HCT116 (cell line): ENCODE data around the gene RECQL5. TPM values are rescaled to one million over a fixed set of nuclear protein-coding genes. Genes with fewer than 3 reads are reported as not detected.

Source experiments
- ATAC-seq: fragments of 200-7000 bp; cut with Tn5 transposase; 2 replicates; pipeline ENCODE4 v1.9.1; 2020; ENCODE audit warnings: mild to moderate bottlenecking, moderate library complexity
- BruUV-seq: library from RNA; stranded (reverse); fragments of 400-500 nt; replicated peaks from 2 replicates; lab custom pipeline; 2021; lab: Mats Ljungman, UMichigan
- CTCF ChIA-PET: fragments of 300-600 bp; sonication (Branson Sonifier 250); formaldehyde crosslinking; loops from one replicate; lab custom pipeline; 2021; ENCODE audit warnings: antibody characterized with exemption; lab: Charles Lee
- POLR2A ChIA-PET: fragments of 300-600, 350-600 bp; sonication (Branson Sonifier 250); formaldehyde crosslinking; loops from one replicate; lab custom pipeline; 2021; ENCODE audit warnings: antibody characterized with exemption; lab: Charles Lee
- RAD21 ChIA-PET, 2 experiments: fragments of 300-600 bp; sonication (Branson Sonifier 250); formaldehyde crosslinking; loops; one replicate each; lab custom pipeline; 2023; ENCODE audit warnings: low total read pairs in 2 of 2; ENCODE audit not compliant: uncharacterized antibody in 2 of 2, unreplicated experiment in 2 of 2, low non-redundant PET in 1 of 2; lab: Charles Lee
- DNase-seq: peaks from one replicate; pipeline ENCODE4 v3.0.0-alpha.2; 2010; ENCODE audit warnings: low read depth, low spot score
- H2AFZ ChIP-seq: fragments of 200-600 bp; shearing (Covaris generic), sonication (generic); 2 replicates; pipeline ENCODE4 v1.6.1; 2017; ENCODE audit warnings: low read depth, mixed run types, mixed read lengths, antibody characterized with exemption, low read length; ENCODE audit not compliant: poor library complexity, severe bottlenecking
- H3K27ac ChIP-seq: 2 replicates; pipeline ENCODE4 v1.5.1; 2012; ENCODE audit warnings: low read depth, low read length
- H3K27me3 ChIP-seq: fragments of 200-600 bp; sonication (generic); 2 replicates; pipeline ENCODE4 v1.6.1; 2016; ENCODE audit warnings: mixed run types, low read length, mixed read lengths; ENCODE audit not compliant: insufficient read depth
- H3K36me3 ChIP-seq, 2 experiments: fragments of 200-500 bp in 1 of 2; fragments of 200-600 bp in 1 of 2; sonication (Bioruptor generic) in 1 of 2; sonication (generic) in 1 of 2; 2 replicates each; pipeline versions ENCODE4 v1.5.1 to v1.6.1; 2014 to 2016; ENCODE audit warnings: low read length in 2 of 2, inconsistent platforms in 1 of 2, mixed read lengths in 1 of 2, mixed run types in 1 of 2; ENCODE audit not compliant: insufficient read depth in 2 of 2, control insufficient read depth in 1 of 2
- H3K4me1 ChIP-seq, 2 experiments: fragments of 200-600 bp in 1 of 2; sonication (generic) in 1 of 2; 2 replicates each; pipeline versions ENCODE4 v1.5.1 to v1.6.1; 2012 to 2017; ENCODE audit warnings: low read length in 2 of 2, inconsistent platforms in 1 of 2, mild to moderate bottlenecking in 1 of 2, mixed read lengths in 1 of 2, mixed run types in 1 of 2, moderate library complexity in 1 of 2; ENCODE audit not compliant: insufficient read depth in 2 of 2, control insufficient read depth in 1 of 2
- H3K4me2 ChIP-seq: fragments of 200-600 bp; sonication (generic); 2 replicates; pipeline ENCODE4 v1.6.1; 2017; ENCODE audit warnings: mixed run types, low read length, mixed read lengths
- H3K4me3 ChIP-seq, 2 experiments: fragments of 200-600 bp in 1 of 2; sonication (generic) in 1 of 2; replicated peaks in 1 of 2; 2 replicates each; pipeline ENCODE4 v1.5.1; 2011 to 2016; ENCODE audit warnings: low read length in 2 of 2, control low read depth in 1 of 2, low read depth in 1 of 2, mild to moderate bottlenecking in 1 of 2, mixed read lengths in 1 of 2, mixed run types in 1 of 2
- H3K79me2 ChIP-seq: fragments of 200-600 bp; sonication (generic); 2 replicates; pipeline ENCODE4 v1.6.1; 2017; ENCODE audit warnings: mild to moderate bottlenecking, mixed run types, low read length, moderate library complexity, mixed read lengths; ENCODE audit not compliant: insufficient read depth
- H3K9ac ChIP-seq: fragments of 200-600 bp; sonication (generic); 2 replicates; pipeline ENCODE4 v1.6.1; 2016; ENCODE audit warnings: low read length, mixed read lengths
- H3K9me2 ChIP-seq: fragments of 200-600 bp; sonication (generic), shearing (Covaris generic); 2 replicates; pipeline ENCODE4 v1.6.1; 2017; ENCODE audit warnings: mixed run types, mild to moderate bottlenecking, moderate library complexity; ENCODE audit not compliant: insufficient read depth
- H3K9me3 ChIP-seq, 2 experiments: fragments of 200-500 bp in 1 of 2; fragments of 200-600 bp in 1 of 2; sonication (Bioruptor generic) in 1 of 2; sonication (generic) in 1 of 2; 2 replicates each; pipeline ENCODE4 v1.6.1; 2014 to 2017; ENCODE audit warnings: low read length in 2 of 2, mixed read lengths in 2 of 2, inconsistent platforms in 1 of 2, low read depth in 1 of 2, mild to moderate bottlenecking in 1 of 2, mixed run types in 1 of 2, moderate library complexity in 1 of 2; ENCODE audit not compliant: control insufficient read depth in 1 of 2, insufficient read depth in 1 of 2
- H4K20me1 ChIP-seq: fragments of 200-600 bp; sonication (generic), shearing (Covaris generic); 2 replicates; pipeline ENCODE4 v1.6.1; 2017; ENCODE audit warnings: mixed run types, mild to moderate bottlenecking, moderate library complexity; ENCODE audit not compliant: insufficient read depth
- ELF1 ChIP-seq: IDR thresholded peaks from 2 replicates; pipeline ENCODE4 v1.6.1; 2012; ENCODE audit warnings: low read depth, borderline replicate concordance
- EZH2 ChIP-seq: fragments of 200-600 bp; sonication (generic); IDR thresholded peaks from 2 replicates; pipeline ENCODE4 v1.6.1; 2017; ENCODE audit warnings: antibody characterized with exemption, mixed run types
- POLR2A ChIP-seq: IDR thresholded peaks from 2 replicates; pipeline ENCODE4 v1.7.0; 2011; ENCODE audit warnings: borderline replicate concordance; ENCODE audit not compliant: insufficient read depth, insufficient read length; ENCODE audit errors: extremely low read depth
- SIN3A ChIP-seq: IDR thresholded peaks from 2 replicates; pipeline ENCODE4 v1.6.1; 2012; ENCODE audit warnings: low read depth
- SRF ChIP-seq: IDR thresholded peaks from 2 replicates; pipeline ENCODE4 v1.6.1; 2012; ENCODE audit warnings: low read depth
- TCF7L2 ChIP-seq: IDR thresholded peaks from 2 replicates; pipeline ENCODE4 v1.7.0; 2011; ENCODE audit warnings: borderline replicate concordance, inconsistent platforms; ENCODE audit not compliant: insufficient read depth, insufficient read length; ENCODE audit errors: extremely low read depth
- intact Hi-C: fragments of 100-400 bp; cut with micrococcal nuclease; formaldehyde crosslinking; loops from 2 replicates; pipeline ENCODE4 v1.10.0; 2022
- total RNA-seq: library from RNA; stranded (reverse); gene quantifications from one replicate; pipeline ENCODE4 v1.2.1, GENCODE V29; 2021; ENCODE audit not compliant: unreplicated experiment
- TF ChIP-seq, protein P1 (sequence below): IDR thresholded peaks from 2 replicates; pipeline ENCODE4 v1.6.1; 2012
- TF ChIP-seq, protein P2 (sequence below): IDR thresholded peaks from 2 replicates; pipeline ENCODE4 v1.6.1; 2012
- TF ChIP-seq, protein P3 (sequence below), 3 experiments: fragments of 200-600 bp in 1 of 3; sonication (generic) in 1 of 3; IDR thresholded peaks in 2 of 3; conservative IDR thresholded peaks in 1 of 3; 2 replicates each; pipeline ENCODE4 v1.5.1; 2012 to 2017; ENCODE audit warnings: low read depth in 2 of 3, low read length in 2 of 3, antibody characterized with exemption in 1 of 3, borderline replicate concordance in 1 of 3, control low read depth in 1 of 3, mild to moderate bottlenecking in 1 of 3, mixed read lengths in 1 of 3, mixed run types in 1 of 3, moderate library complexity in 1 of 3; ENCODE audit not compliant: insufficient read depth in 1 of 3
- TF ChIP-seq, protein P4 (sequence below): IDR thresholded peaks from 2 replicates; pipeline ENCODE4 v1.6.1; 2011; ENCODE audit warnings: mild to moderate bottlenecking, low read length, moderate library complexity; ENCODE audit not compliant: insufficient replicate concordance; ENCODE audit errors: extremely low read depth

The RECQL5 gene
- total RNA-seq, 1 experiment from 2014 or later: 83.3 TPM

DNA sequence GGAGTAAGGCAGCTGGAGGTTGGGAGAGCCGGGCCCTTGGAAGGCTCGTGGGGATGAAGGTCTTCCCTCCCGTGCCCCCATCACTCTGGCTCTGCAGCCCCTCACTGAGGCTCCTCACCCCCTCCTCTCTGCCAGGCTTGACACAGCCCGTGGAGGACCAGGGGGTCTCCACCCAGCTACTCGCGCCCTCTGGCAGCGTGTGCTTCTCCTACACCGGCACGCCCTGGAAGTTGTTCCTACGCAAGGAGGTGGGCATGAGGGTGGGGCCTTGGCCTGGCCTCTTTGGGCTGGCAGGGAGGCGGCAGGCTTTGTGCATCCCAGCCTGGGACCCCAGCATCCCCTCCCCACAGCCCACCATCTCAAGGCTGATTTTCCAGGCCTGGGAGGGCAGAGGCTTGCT lies 49.3 kb downstream of the RECQL5 start:
- TF ChIP-seq, protein P1, sequence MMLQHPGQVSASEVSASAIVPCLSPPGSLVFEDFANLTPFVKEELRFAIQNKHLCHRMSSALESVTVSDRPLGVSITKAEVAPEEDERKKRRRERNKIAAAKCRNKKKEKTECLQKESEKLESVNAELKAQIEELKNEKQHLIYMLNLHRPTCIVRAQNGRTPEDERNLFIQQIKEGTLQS: no peak
- TF ChIP-seq, protein P2, sequence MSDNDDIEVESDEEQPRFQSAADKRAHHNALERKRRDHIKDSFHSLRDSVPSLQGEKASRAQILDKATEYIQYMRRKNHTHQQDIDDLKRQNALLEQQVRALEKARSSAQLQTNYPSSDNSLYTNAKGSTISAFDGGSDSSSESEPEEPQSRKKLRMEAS: no peak
- TF ChIP-seq, protein P3, sequence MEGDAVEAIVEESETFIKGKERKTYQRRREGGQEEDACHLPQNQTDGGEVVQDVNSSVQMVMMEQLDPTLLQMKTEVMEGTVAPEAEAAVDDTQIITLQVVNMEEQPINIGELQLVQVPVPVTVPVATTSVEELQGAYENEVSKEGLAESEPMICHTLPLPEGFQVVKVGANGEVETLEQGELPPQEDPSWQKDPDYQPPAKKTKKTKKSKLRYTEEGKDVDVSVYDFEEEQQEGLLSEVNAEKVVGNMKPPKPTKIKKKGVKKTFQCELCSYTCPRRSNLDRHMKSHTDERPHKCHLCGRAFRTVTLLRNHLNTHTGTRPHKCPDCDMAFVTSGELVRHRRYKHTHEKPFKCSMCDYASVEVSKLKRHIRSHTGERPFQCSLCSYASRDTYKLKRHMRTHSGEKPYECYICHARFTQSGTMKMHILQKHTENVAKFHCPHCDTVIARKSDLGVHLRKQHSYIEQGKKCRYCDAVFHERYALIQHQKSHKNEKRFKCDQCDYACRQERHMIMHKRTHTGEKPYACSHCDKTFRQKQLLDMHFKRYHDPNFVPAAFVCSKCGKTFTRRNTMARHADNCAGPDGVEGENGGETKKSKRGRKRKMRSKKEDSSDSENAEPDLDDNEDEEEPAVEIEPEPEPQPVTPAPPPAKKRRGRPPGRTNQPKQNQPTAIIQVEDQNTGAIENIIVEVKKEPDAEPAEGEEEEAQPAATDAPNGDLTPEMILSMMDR (IDR thresholded peaks at IDR 0.05 in 2 of 3, conservative IDR thresholded peaks at IDR 0.05 in 1 of 3; ENCODE audit: borderline replicate concordance in 1 of 3, insufficient read depth in 1 of 3, low read depth in 2 of 3, low read length in 2 of 3): no peak
- TF ChIP-seq SRF (no peak), SIN3A (no peak), ELF1 (no peak), EZH2 (no peak), TCF7L2 (no peak), POLR2A (no peak)
- TF ChIP-seq, protein P4, sequence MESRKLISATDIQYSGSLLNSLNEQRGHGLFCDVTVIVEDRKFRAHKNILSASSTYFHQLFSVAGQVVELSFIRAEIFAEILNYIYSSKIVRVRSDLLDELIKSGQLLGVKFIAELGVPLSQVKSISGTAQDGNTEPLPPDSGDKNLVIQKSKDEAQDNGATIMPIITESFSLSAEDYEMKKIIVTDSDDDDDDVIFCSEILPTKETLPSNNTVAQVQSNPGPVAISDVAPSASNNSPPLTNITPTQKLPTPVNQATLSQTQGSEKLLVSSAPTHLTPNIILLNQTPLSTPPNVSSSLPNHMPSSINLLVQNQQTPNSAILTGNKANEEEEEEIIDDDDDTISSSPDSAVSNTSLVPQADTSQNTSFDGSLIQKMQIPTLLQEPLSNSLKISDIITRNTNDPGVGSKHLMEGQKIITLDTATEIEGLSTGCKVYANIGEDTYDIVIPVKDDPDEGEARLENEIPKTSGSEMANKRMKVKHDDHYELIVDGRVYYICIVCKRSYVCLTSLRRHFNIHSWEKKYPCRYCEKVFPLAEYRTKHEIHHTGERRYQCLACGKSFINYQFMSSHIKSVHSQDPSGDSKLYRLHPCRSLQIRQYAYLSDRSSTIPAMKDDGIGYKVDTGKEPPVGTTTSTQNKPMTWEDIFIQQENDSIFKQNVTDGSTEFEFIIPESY: no peak
- Histone ChIP-seq H3K4me2 (no peak overlapping the region), H3K27me3 (no peaks in the 10 kb centered on the region), H3K9ac (no peak overlapping the region), H3K4me1 (peaks cover 0 to 14% of the 10 kb centered on the region in 2 experiments; a peak in 1 of 4 replicates), H4K20me1 (no peaks in the 10 kb centered on the region), H3K4me3 (no peak overlapping the region), H3K9me2 (no peaks in the 10 kb centered on the region), H3K9me3 (no peaks in the 10 kb centered on the region), H3K27ac (no peak overlapping the region), H2AFZ (no peak overlapping the region), H3K36me3 (no peaks in the 10 kb centered on the region), H3K79me2 (no peaks in the 10 kb centered on the region)
- POLR2A ChIA-PET: interaction anchor here (0.5 to 0.8 kb wide), 2 partner anchors 8 to 483 kb away, joined by 4 read pairs; no protein-coding TSS in a partner anchor
- intact Hi-C loops: no loop called here
- RAD21 ChIA-PET: no interaction called here
- no peak for DNase-seq
- ATAC-seq: no peak
- CTCF ChIA-PET: interaction anchor here (1.0 to 3.1 kb wide), 4 partner anchors 9 to 131 kb away, joined by 3 to 15 read pairs (median 6); partner anchors contain the start of gene SMIM5
- no TSS peak for BruUV-seq
